GM12878 (cell line): ENCODE data around the gene CGB5. TPM values are rescaled to one million over a fixed set of nuclear protein-coding genes. Genes with fewer than 3 reads are reported as not detected.

Source experiments
- ATAC-seq: fragments of 200-7000 bp; cut with Tn5 transposase; 3 replicates; pipeline ENCODE4 v1.9.1; 2020; ENCODE audit warnings: mild to moderate bottlenecking, moderate library complexity
- BruUV-seq: library from RNA; stranded (reverse); fragments of 400-500 nt; replicated peaks from 2 replicates; lab custom pipeline; 2021; lab: Mats Ljungman, UMichigan
- CTCF ChIA-PET: fragments of 300-600 bp; sonication (Branson Sonifier 250); formaldehyde crosslinking; extraction: SDS; loops from one replicate; lab custom pipeline; 2021; ENCODE audit warnings: inconsistent platforms; lab: Yijun Ruan, JAX
- POLR2A ChIA-PET: fragments of 350-600 bp; formaldehyde crosslinking; extraction: SDS; loops from one replicate; lab custom pipeline; 2021; ENCODE audit warnings: inconsistent platforms; lab: Charles Lee
- RAD21 ChIA-PET: fragments of 300-600 bp; sonication (Branson Sonifier 250); formaldehyde crosslinking; loops from one replicate; lab custom pipeline; 2023; ENCODE audit warnings: antibody characterized with exemption; ENCODE audit not compliant: unreplicated experiment; lab: Charles Lee
- SMC1A ChIA-PET: fragments of 300-600 bp; sonication (Branson Sonifier 250); formaldehyde crosslinking; loops from one replicate; lab custom pipeline; 2023; ENCODE audit not compliant: unreplicated experiment, uncharacterized antibody; lab: Charles Lee
- DNase-seq: peaks from one replicate; pipeline ENCODE4 v3.0.0-alpha.2; 2011; ENCODE audit warnings: low read depth, low spot score
- FAIRE-seq: peaks from 3 replicates; lab custom pipeline; 2011; peaks lifted over from hg19 to GRCh38; lab: Jason Lieb, UNC
- H2AFZ ChIP-seq: 2 replicates; pipeline ENCODE4 v1.6.0; 2011; ENCODE audit warnings: low read depth, low read length, control low read depth; ENCODE audit not compliant: control insufficient read depth
- H3K27ac ChIP-seq: 2 replicates; pipeline ENCODE4 v1.5.1; 2011; ENCODE audit warnings: control low read depth; ENCODE audit not compliant: control insufficient read depth, insufficient read depth
- H3K27me3 ChIP-seq, 2 experiments: replicated peaks in 1 of 2; 2 replicates each; pipeline versions ENCODE4 v1.6.0 to v1.6.1; 2011; ENCODE audit warnings: low read length in 1 of 2; ENCODE audit not compliant: control insufficient read depth in 2 of 2, insufficient read depth in 2 of 2
- H3K36me3 ChIP-seq, 2 experiments: 2 replicates each; pipeline ENCODE4 v1.5.1; 2011; ENCODE audit warnings: low read length in 1 of 2; ENCODE audit not compliant: control insufficient read depth in 2 of 2, insufficient read depth in 2 of 2
- H3K4me1 ChIP-seq: 2 replicates; pipeline ENCODE4 v1.6.1; 2011; ENCODE audit warnings: mild to moderate bottlenecking, low read length, moderate library complexity, mixed read lengths; ENCODE audit not compliant: control insufficient read depth, insufficient read depth
- H3K4me2 ChIP-seq: 2 replicates; pipeline ENCODE4 v1.6.0; 2011; ENCODE audit warnings: control low read depth; ENCODE audit not compliant: control insufficient read depth, insufficient read depth
- H3K4me3 ChIP-seq: fragments of 200-600 bp; sonication (generic); 2 replicates; pipeline ENCODE4 v1.5.1; 2016
- H3K79me2 ChIP-seq: 2 replicates; pipeline ENCODE4 v1.6.0; 2011; ENCODE audit warnings: low read length; ENCODE audit not compliant: control insufficient read depth, insufficient read depth
- H3K9ac ChIP-seq: 2 replicates; pipeline ENCODE4 v1.8.0; 2011; ENCODE audit warnings: low read length, control low read depth, mixed read lengths; ENCODE audit not compliant: control insufficient read depth, insufficient read depth
- H3K9me3 ChIP-seq: replicated peaks from 3 replicates; pipeline ENCODE4 v1.5.1; 2011; ENCODE audit warnings: mild to moderate bottlenecking, low read length; ENCODE audit not compliant: control insufficient read depth, insufficient read depth
- H4K20me1 ChIP-seq: 2 replicates; pipeline ENCODE4 v1.6.0; 2011; ENCODE audit not compliant: control insufficient read depth, insufficient read depth
- BCL11A ChIP-seq: IDR thresholded peaks from 2 replicates; pipeline ENCODE4 v1.6.1; 2011; ENCODE audit warnings: low read depth, low read length
- HDAC2 ChIP-seq: fragments of 200-600 bp; sonication (generic); IDR thresholded peaks from 2 replicates; pipeline ENCODE4 v1.6.1; 2017
- LARP7 ChIP-seq: fragments of 450-650 bp; IDR thresholded peaks from 2 replicates; pipeline ENCODE4 v1.6.1; 2017; ENCODE audit warnings: mild to moderate bottlenecking
- POU2F2 ChIP-seq: IDR thresholded peaks from 3 replicates; pipeline ENCODE4 v1.6.1; 2011; ENCODE audit warnings: low read depth, mild to moderate bottlenecking, low read length, borderline replicate concordance
- SIX5 ChIP-seq: IDR thresholded peaks from 2 replicates; pipeline ENCODE4 v1.6.1; 2011; ENCODE audit warnings: mild to moderate bottlenecking, low read depth, low read length, moderate library complexity; ENCODE audit not compliant: severe bottlenecking
- SMAD5 ChIP-seq: IDR thresholded peaks from 2 replicates; pipeline ENCODE4 v1.6.1; 2016; ENCODE audit warnings: antibody characterized with exemption, low read depth
- TBL1XR1 ChIP-seq: IDR thresholded peaks from 2 replicates; pipeline ENCODE4 v1.6.1; 2012; ENCODE audit warnings: low read depth, low read length, improper control_type of control experiment
- WGBS: methylation state at CpG from one replicate; pipeline ENCODE4 v1.1.6; 2016; ENCODE audit warnings: low lambda C conversion rate; ENCODE audit not compliant: insufficient replicate concordance, insufficient coverage; ENCODE audit errors: missing lambda C conversion rate; 5-methylcytosine and 5-hydroxymethylcytosine counted together
- in situ Hi-C: fragments of 300-500 bp; cut with MboI; formaldehyde crosslinking; loops from 9 replicates; pipeline ENCODE4 v1.14.3; 2018; ENCODE audit warnings: mixed read lengths
- intact Hi-C: fragments of 100-400 bp; cut with micrococcal nuclease; formaldehyde crosslinking; loops from one replicate; pipeline ENCODE4 v1.14.2; 2022; ENCODE audit not compliant: unreplicated experiment
- polyA plus RNA-seq, 11 experiments: library from polyadenylated mRNA; depleted of rRNA in 4 of 11; unstranded in 6 of 11; stranded (reverse) in 5 of 11; fragments of >200 nt; fragmentation: Nextera tagmentation in 4 of 11; fragmentation: Illumina TruSeq in 1 of 11; extraction: Ambion mirVana in 4 of 11; extraction: Trizol in 1 of 11; gene quantifications; 1 replicate in 1 of 11; 2 replicates in 10 of 11; pipeline versions ENCODE4 v1.2.1 to v1.2.3, GENCODE V29; 2011 to 2016; ENCODE audit warnings: inconsistent platforms in 2 of 11, missing spikeins in 2 of 11, low read depth in 1 of 11
- total RNA-seq, 4 experiments: library from RNA; depleted of rRNA in 3 of 4; stranded (reverse); fragments of >200 nt in 3 of 4; fragmentation: Illumina TruSeq in 1 of 4; extraction: Trizol in 1 of 4; gene quantifications; 2 replicates each; pipeline versions ENCODE4 v1.2.1 to v1.2.3, GENCODE V29; 2013 to 2021

Gene CGB5
- total and polyA plus RNA-seq, 10 of the 15 experiments (the other 5 are each of a cell fraction or from before 2014, with no cell fraction given) = not detected

GRCh38 chr19:49064768-49065611 is 21.3 kb downstream of the CGB5 start, which contains the start of gene NTF4:
Gene NTF4, minus strand, starts transcription at chr19:49064818. Its CDS starts 2,821 bp downstream, at chr19:49061997.
- Histone ChIP-seq H3K4me3 (no peak within 1 kb of the TSS), H2AFZ (no peak within 1 kb of the TSS), H3K9me3 (no peaks in the 10 kb centered on the region), H3K4me1 (no peaks in the 10 kb centered on the region), H3K79me2 (no peaks in the 10 kb centered on the region), H3K27me3 (peaks cover 2 to 3% of the 10 kb centered on the region in 2 experiments), H3K36me3 (no peaks in the 10 kb centered on the region), H3K27ac (no peak within 1 kb of the TSS), H3K9ac (no peak within 1 kb of the TSS), H4K20me1 (no peaks in the 10 kb centered on the region), H3K4me2 (no peak within 1 kb of the TSS)
- intact Hi-C loops = no loop called here
- BruUV-seq = no TSS peak
- TF ChIP-seq HDAC2 = no peak
- no peak for TF ChIP-seq POU2F2
- no peak for TF ChIP-seq SMAD5
- no peak for TF ChIP-seq TBL1XR1
- no peak for TF ChIP-seq SIX5
- no peak for TF ChIP-seq BCL11A
- TF ChIP-seq LARP7 = no peak
- RAD21 ChIA-PET = interaction anchor here (0.6 kb wide), 1 partner anchor 299 kb away, joined by 3 read pairs; no protein-coding TSS in a partner anchor
- DNase-seq = no peak
- WGBS = 8% methylated on average over 7 of the region's 53 CpGs
- CTCF ChIA-PET = interaction anchor here (1.1 kb wide), 1 partner anchor 33 kb away, joined by 3 read pairs; no protein-coding TSS in a partner anchor
- ATAC-seq = peak; percentile 48
- POLR2A ChIA-PET = no interaction called here
- no peak for FAIRE-seq
- SMC1A ChIA-PET = no interaction called here
- in situ Hi-C loops = no loop called here
